Thoracic aorta (tissue), 2 donors: ENCODE measurements around the gene RUSC1. TPM values are rescaled to one million over a fixed set of nuclear protein-coding genes. Genes with fewer than 3 reads are reported as not detected.

ENCODE experiments used
- ATAC-seq: fragments of 150-250 bp; one replicate; pipeline ENCODE4 v1.8.0; 2017; ENCODE audit warnings: low read depth; ENCODE audit not compliant: insufficient number of reproducible peaks, low FRiP score
- DNase-seq: peaks from one replicate; pipeline ENCODE4 v3.0.0-alpha.2; 2020; ENCODE audit warnings: low spot score
- H3K27ac ChIP-seq, 2 donors: fragments of 200-600 bp; sonication (generic); 1 replicate in 1 of 2; 2 replicates in 1 of 2; pipeline ENCODE4 v1.5.1; 2016; ENCODE audit warnings: mild to moderate bottlenecking in 2 of 2, moderate library complexity in 2 of 2
- H3K27me3 ChIP-seq: fragments of 200-600 bp; sonication (generic); replicated peaks from 2 replicates; pipeline ENCODE4 v1.6.0; 2016; ENCODE audit warnings: mild to moderate bottlenecking; ENCODE audit not compliant: insufficient read depth
- H3K36me3 ChIP-seq: fragments of 200-600 bp; sonication (generic); one replicate; pipeline ENCODE4 v1.5.1; 2016
- H3K4me1 ChIP-seq, 2 donors: fragments of 200-600 bp; sonication (generic); 1 replicate in 1 of 2; 2 replicates in 1 of 2; pipeline versions ENCODE4 v1.5.1 to v1.6.0; 2016; ENCODE audit warnings: low read depth in 2 of 2, mild to moderate bottlenecking in 1 of 2; ENCODE audit not compliant: control insufficient read depth in 1 of 2
- H3K4me3 ChIP-seq: fragments of 200-600 bp; sonication (generic); 2 replicates; pipeline ENCODE4 v1.5.1; 2016; ENCODE audit warnings: mild to moderate bottlenecking
- H3K9me3 ChIP-seq: fragments of 200-600 bp; sonication (generic); 2 replicates; pipeline ENCODE4 v1.5.1; 2016
- total RNA-seq, 2 donors: library from RNA; depleted of rRNA; stranded (reverse); fragments of >200 nt; gene quantifications; one replicate each; pipeline versions ENCODE4 v1.1.0 to v1.2.3, GENCODE V29; 2016
- TF ChIP-seq, protein P1 (sequence below): fragments of 200-600 bp; sonication (generic); IDR thresholded peaks from one replicate; pipeline ENCODE4 v1.5.1; 2019; ENCODE audit warnings: antibody characterized with exemption

Gene RUSC1
- total RNA-seq, 2 donors from 2014 or later, result 38.7 to 61.3 TPM

DNA sequence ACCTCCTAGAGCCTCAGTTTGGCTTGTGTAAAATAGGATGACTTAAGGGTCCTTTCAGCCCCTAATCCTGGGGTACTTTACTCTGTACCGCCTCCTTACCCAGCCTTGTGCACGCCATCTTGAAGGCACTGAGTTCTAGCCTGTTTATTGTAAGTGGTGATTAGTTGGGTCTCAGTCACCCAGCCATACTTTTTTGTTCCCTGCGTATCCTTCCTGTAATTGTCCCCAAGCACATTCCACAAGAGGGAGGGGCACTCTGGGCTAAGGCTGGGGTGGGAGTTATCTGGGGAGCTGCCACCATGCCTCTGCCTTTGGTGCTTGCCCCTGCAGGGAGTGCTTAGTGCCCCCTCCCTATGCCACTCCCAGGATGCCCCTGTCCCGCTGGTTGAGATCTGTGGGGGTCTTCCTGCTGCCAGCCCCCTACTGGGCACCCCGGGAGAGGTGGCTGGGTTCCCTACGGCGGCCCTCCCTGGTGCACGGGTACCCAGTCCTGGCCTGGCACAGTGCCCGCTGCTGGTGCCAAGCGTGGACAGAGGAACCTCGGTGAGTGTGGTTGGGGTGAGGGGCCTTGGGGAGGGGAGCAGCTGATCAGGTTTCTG lies 11.2 kb upstream of the RUSC1 start:
- Histone ChIP-seq H3K27ac (peak overlapping the region; percentile 76 to 91), H3K4me3 (peak overlapping the region; percentile 89), H3K36me3 (peaks cover 4% of the 10 kb centered on the region), H3K27me3 (no peaks in the 10 kb centered on the region), H3K9me3 (no peaks in the 10 kb centered on the region), H3K4me1 (peaks cover 3 to 25% of the 10 kb centered on the region in 2 donors)
- TF ChIP-seq, protein P1, sequence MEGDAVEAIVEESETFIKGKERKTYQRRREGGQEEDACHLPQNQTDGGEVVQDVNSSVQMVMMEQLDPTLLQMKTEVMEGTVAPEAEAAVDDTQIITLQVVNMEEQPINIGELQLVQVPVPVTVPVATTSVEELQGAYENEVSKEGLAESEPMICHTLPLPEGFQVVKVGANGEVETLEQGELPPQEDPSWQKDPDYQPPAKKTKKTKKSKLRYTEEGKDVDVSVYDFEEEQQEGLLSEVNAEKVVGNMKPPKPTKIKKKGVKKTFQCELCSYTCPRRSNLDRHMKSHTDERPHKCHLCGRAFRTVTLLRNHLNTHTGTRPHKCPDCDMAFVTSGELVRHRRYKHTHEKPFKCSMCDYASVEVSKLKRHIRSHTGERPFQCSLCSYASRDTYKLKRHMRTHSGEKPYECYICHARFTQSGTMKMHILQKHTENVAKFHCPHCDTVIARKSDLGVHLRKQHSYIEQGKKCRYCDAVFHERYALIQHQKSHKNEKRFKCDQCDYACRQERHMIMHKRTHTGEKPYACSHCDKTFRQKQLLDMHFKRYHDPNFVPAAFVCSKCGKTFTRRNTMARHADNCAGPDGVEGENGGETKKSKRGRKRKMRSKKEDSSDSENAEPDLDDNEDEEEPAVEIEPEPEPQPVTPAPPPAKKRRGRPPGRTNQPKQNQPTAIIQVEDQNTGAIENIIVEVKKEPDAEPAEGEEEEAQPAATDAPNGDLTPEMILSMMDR, result no peak
- DNase-seq (no peak), ATAC-seq (no peak)

DNA sequence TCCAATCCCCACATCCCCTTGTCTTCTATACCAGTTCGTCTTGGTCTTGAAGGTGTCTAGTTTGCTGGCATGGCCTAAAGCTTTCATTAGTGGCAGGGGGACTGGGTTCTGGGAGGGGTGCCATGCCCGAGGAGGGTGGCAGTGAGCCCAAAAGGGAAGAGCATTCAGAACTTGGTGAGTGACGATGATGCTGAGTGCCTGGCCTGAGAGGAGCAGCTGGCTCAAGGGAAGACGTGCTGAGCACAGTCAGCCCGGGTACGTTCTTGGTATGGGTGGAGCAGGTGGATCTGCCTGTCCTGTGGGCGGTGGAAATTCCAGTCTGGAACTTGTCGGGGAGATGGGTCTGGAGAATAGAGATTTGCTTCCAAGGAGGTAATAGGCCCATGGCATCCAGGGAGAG lies 7.4 kb upstream of the RUSC1 start:
- no peak for ATAC-seq
- peaks cover 3 to 19% of the 10 kb centered on the region in 2 donors for H3K4me1 ChIP-seq
- no peak for DNase-seq
- no peak overlapping the region for H3K27ac ChIP-seq
- no peak overlapping the region for H3K4me3 ChIP-seq
- H3K9me3 ChIP-seq, result no peaks in the 10 kb centered on the region
- H3K27me3 ChIP-seq, result no peaks in the 10 kb centered on the region
- peaks cover 4% of the 10 kb centered on the region for H3K36me3 ChIP-seq
- TF ChIP-seq, protein P1, result no peak

DNA sequence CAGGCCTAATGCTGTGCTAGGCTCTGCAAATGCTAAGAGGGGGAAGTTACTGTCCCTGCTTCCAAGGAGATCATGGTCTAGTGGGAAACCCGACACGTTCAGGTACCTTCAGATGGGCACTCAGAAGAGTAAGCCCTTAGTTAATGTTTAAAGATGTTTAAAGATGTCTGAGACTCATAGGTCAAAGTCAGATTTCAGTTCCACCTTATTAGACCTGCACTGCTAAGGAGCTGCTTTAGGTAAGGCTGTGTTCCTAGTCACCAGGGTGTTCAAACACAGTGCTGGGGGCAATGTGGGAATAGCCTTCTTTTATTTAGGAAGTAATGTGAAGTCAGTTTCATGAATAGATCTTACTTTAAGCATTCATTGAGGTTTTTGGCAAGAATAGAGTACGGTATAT lies 3.8 kb upstream of the RUSC1 start:
- Histone ChIP-seq H3K4me3 (no peak overlapping the region), H3K27me3 (no peaks in the 10 kb centered on the region), H3K4me1 (peaks cover 6 to 15% of the 10 kb centered on the region in 2 donors), H3K36me3 (peaks cover 4% of the 10 kb centered on the region), H3K9me3 (no peaks in the 10 kb centered on the region), H3K27ac (no peak overlapping the region)
- TF ChIP-seq, protein P1, result no peak
- DNase-seq (no peak), ATAC-seq (no peak)

DNA sequence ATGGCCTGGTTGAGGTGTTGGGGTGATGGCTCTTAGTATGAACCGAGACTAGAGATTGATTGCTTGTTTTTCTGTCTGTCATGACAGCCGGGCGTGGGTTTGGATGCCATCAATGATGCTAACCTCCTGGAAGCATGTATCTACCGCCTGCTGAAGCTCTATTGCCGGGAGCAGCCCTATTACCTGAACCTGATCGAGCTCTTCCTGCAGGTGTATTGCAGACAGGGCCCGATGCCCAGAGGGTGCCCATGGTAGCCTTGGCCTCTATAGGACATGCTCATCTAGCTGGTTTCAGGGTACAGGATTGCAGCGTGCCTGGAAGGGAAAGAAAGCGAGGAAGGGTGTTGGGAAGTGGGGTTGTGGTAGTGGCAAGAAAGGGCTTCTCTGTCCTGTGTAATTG lies 2.6 kb upstream of the RUSC1 start:
- TF ChIP-seq, protein P1, result no peak
- Histone ChIP-seq H3K36me3 (peaks cover 4% of the 10 kb centered on the region), H3K9me3 (no peaks in the 10 kb centered on the region), H3K4me1 (peaks cover 10 to 20% of the 10 kb centered on the region in 2 donors), H3K27me3 (no peaks in the 10 kb centered on the region), H3K4me3 (no peak overlapping the region), H3K27ac (no peak overlapping the region)
- ATAC-seq (no peak), DNase-seq (no peak)

DNA sequence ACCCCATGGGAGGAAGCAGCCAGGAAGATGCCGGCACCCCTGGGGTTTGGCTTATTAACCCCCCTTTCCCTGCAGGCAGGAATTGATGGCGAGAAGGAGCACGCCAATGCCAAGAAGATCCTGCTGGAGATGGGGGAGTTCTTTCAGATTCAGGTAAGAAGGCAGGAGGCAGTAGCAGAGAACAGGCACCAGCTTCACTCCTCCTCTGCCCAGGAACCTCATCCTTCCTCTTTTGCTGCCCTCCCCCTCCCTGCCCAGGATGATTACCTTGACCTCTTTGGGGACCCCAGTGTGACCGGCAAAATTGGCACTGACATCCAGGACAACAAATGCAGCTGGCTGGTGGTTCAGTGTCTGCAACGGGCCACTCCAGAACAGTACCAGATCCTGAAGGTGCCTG lies 1.2 kb upstream of the RUSC1 start:
- TF ChIP-seq, protein P1, result no peak
- Histone ChIP-seq H3K36me3 (no peaks in the 10 kb centered on the region), H3K27me3 (no peaks in the 10 kb centered on the region), H3K9me3 (no peaks in the 10 kb centered on the region), H3K4me1 (peaks cover 10 to 20% of the 10 kb centered on the region in 2 donors), H3K27ac (no peak overlapping the region), H3K4me3 (no peak overlapping the region)
- ATAC-seq (no peak), DNase-seq (no peak)
